ENCODE measurements around the gene ZC3H12C.

ZC3H12C gene

DNA sequence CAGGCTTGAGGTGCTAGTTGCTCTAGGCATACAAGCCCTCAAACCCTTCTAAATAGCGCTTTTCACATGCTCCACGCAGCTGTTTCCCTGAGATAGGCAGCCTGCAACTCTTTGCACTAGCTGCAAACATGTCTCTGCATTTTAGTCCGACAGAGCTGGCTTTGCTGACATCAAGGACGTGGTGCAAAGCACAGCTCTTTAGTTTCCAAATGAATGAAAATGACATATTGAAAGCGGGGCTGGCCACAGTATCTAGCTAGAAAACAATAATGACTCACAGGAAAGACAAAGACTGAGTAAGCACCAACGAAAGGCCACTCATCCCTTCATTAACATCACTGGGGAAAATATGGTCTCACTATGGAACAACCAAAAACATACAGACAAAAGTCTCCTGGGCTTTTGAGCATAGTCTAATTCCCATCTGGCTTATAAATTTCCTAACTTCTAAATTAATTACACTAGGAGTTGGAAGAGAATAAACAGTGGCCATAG is 15.3 kb upstream of the ZC3H12C start:
- no peak for DNase-seq

DNA sequence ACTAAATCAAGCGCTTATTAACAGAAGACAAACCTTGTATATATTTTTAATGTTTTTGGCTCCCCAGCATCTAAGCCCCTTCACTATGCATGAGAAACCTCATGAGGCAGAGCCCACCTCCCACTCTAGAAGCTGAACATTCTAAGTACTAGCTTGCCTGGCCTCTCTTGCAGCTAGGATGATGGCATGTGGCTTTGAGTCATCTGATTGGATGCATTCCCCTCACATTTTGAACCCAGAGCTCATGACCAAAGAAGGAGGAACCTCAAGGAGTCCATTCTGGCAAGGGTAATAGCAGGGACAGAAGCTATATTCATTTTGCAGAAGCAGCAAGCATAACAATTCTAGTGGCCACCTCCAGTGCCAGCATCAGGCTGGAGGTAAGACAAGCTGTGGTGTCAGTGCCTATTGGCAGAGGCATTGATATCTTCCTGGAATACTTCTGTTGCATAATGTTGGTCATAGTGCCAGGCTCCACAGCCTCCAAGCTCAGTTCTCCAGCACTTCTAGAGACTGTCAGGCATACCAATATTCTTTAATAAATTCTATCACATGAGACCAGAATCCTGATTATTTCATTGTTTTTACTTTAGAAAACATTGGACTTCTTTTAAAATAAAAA is 14.2 kb upstream of the ZC3H12C start:
- no peak for DNase-seq

DNA sequence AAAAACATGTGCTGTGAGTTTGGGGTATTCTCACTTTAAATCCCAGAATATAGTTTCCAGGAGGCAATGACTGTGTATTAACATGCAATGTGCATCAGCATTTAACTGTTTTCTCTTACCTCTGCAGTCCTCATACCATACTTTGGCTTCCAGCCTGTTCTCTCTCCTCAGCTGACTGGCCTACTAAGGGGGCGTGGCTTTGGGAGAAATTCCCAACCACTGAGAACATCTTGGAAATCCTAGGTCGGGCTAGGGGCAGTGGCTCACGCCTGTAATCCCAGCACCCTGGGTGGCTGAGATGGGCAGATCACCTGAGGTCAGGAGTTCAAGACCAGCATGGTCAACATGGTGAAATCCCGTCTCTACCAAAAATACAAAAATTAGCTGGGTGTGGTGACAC is 13.5 kb upstream of the ZC3H12C start:
- DNase-seq: no peak

DNA sequence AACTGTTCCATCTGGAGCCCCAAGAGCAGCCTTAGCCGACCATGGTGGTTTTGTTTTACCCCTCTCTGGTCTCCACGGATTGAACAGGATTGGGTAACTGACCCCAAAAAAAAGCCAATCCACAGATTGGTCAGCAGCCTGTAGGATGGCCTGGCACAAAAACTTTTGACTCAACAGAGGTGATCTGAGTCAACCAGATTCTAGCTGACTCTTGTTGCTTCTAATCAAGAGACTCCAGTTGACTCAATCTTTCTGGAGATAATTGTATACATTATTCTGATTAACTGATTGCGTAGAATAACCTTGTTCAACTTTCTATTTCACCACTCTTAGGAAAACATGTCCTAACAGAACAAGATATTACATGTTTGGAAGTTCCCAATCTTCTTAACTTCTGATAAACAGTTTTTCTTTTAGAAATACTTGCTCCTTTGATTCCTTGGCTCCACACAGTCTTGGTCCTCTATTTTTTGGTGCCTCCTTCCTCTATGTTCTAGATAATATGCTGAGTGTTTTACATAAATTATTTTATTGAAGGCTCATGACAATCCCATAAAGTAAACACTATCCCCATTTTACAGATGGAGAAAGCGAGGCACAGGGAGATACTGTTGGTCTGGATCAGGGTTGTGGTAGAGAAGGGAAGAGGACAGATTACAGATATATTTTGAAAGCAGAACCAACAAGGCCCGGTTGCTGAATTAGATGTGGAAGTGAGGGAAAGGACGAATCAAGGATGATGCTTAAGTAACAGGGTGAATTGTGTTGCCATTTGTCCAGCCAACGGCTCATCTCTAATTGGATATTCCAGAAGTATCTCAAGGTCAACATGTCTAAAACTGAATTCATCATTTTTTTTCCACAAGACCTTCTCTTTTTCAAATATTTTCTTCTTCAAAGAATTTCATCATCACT is 11.5 kb upstream of the ZC3H12C start:
- no peak for DNase-seq

DNA sequence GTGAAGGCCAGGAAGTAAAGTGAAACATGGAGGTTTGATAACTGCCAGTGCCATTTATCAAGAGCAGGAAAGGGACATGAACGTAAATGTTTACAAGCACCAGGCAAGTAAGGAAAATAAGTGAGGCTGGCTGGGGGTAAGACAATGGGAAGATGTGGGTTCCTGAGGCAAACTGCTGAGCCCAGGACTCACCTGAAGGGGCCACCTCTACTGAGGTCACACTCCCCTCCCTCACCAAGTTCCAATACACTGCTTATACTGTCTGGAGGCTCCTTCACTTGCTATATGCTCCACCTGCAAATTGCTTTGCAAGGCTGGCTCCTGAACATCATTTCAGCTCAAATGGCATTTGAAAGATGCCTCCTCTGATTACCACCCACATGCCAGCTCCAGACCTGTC is 10.3 kb upstream of the ZC3H12C start:
- DNase-seq: no peak

DNA sequence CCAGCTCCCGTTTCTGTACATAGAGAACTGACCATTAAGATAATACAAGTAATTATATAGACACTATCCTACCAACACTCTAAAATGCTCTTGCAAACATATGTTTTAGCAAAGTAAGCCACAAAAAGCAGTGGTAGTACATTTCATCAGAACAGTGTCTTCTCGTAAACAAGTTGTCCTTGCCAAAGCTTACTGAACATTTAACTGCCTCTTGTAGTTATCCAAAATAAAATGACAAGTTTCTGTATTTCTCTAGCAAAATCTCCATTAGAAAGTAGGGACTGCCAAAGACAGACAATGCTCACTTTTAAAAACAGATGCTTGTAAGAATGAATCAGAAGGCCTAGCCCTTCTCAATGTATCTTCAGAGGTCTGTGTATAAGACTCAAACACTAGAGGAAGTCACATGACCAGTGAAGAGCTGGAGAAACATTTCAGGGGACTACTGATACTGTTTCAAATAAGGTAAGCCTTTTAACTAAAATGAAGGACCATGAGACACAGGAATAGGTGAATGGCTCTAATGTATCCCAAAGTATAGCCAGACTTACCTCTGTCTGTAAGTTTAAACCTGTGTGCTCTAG is 7.8 kb upstream of the ZC3H12C start:
- DNase-seq: no peak

DNA sequence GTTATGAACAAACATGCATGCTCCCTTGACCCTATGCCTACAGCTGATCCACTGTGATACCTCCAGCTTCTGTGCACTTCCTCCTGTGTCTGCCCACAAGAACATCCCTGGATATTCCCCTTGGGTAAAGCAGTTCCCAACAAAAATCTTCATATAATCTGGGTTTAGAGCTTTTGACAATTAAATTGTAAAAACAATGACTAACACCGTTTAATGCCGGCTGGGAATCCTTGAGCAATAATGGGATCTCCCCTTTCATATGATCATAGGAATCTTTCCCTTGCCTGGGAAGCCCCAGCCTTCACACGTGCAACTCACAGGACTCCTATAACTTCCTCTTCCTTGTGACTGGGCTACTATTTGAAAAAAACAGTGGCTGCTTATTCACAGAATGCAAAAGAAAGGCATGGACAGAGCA is 6.3 kb upstream of the ZC3H12C start:
- no peak for DNase-seq

DNA sequence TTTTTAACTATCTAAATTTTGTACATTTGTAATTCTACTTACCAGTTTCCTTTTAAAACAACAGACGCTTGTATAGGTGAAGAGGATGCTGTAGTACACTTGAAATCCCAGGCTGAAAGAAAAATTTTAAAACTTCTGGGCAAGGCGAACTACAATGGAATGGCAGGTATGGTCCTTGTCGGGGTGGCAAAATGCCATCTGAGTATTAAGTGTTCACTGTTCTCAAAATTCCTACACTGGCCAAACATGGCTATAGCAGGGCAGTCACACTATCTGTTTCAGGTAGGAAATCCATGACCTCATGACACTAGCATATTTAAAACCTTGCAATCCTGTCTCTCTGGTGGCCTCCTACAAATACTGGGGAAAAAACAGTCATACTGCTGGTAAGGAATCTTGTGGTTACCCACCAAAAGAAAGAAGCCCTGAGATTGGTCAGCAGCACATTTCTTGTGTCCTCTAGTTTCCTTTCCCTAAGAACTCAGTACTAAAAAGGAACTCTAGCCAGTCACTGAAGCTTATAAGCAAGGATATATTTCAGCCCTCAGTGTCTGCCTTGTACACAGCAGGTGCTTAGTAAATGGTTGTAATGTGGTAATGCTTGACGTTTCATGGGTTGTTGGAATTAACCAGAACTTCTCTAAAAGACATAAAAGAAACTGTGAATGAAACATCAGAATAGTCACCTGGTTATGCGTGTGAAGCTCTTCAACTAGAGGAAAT is 5.2 kb upstream of the ZC3H12C start:
- DNase-seq: no peak

DNA sequence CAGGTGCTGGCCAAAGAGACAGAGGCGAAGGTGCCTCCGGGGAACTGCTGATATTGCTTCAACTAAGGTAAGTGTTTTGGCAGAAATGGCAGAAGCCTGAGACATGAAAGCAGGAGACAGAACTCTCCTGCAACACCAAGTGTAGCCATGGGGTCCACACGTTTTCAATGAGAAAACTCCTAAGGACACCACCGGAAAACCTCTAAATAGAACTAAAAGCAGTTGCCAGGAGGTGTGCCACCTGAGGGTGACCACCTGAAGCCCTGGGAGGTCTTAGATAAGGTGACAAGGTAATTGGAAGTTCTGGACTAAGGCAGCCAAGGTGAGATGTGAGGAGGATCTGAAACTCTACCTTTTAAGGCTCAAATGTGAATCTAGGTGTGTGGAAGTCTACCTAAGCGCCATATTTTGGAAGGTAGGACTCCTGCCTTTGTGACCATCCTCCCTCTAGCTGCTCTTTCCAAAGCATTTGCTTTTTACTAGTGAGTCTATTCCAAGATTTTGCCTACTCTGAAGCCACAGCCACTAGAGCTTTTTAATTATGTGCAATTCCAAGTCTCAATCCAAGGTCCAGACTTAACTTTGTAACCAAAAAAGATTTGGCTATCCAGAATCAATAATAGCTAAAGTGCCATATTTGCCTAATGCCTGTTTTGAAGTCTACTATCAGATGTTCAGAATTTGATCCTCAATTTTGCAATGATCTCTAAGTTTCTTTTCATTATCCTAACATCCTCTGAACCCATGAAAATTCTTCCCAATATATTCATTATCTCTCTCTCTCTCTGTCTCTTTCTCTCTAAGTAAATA is 4.5 kb upstream of the ZC3H12C start:
- no peak for DNase-seq

DNA sequence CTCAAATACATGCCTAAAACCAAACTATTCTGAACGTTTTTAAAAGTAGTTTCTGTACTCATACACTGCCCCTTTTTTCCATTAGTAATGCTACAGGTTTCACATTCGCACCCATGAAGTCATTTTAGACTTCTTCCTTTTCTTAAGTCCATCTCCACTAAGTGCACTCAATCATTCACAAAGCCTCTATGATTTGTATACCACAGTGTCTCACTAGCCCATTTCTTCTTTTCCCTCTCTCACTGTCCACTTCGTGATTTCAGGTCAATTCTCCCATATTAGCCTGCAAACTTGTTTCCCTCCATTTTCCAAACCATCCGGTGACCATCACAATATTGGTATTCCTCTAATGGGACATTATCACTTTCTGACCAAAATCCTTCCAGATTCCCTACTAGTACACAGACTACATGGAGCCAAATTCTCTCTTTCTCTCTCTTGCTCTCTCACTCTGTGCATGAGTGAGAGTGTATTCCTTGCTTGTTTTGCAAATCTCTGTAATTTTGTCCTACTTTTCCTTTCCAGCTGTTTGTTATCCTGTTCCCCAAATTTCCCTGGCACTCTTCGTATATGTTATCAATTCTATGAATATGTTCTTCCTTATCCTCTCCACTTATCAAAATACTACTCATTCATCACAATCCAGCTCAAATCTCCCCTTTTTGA is 3.4 kb upstream of the ZC3H12C start:
- DNase-seq: no peak

DNA sequence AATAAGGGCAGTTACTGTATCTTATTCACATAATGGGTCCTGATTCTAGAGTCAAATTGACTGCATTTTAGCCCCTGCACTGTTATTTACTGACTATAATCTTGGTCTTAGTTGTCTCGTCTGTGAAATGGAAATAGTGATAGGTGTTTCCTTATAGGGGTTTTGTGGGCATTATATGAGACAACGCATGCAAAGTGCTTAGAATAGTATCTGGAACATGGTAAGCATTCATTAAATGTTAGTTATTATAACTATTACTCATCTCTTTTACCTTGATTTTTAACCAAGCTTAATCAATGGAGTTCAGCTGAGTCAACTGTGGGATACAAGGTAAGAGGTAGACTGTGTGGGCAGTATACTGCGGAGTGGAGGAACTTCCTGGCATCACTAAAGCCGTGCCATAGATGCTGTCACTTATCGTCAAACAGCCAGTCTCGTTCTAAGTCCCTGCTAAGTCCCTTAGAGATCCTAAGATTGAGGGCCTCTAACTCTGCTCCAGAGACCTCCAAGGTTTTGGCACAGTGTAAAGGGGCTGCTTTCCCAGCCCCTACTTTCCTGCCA is 2.6 kb upstream of the ZC3H12C start:
- DNase-seq: no peak

DNA sequence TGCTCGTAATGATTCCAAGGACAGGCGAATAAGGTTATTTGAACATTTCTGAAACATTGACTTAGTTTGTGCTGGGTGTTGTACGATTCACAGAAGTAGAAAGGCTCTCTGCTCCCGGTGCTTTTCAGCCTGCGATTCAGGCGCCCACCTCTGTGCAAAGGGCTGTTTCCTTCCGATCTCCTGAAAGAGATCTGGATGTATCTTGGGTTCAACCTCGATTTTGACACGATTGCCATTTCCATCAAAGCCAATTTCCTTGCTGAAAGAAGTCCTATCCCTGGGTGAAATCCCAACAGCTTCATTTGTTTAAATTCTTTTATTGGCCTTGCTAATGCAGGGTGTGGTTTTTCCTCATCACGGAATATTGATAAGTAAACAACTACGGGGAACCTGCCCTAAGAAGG is 1.1 kb upstream of the ZC3H12C start:
- peak in 1 of 2 experiments; percentile 23 for DNase-seq

DNA sequence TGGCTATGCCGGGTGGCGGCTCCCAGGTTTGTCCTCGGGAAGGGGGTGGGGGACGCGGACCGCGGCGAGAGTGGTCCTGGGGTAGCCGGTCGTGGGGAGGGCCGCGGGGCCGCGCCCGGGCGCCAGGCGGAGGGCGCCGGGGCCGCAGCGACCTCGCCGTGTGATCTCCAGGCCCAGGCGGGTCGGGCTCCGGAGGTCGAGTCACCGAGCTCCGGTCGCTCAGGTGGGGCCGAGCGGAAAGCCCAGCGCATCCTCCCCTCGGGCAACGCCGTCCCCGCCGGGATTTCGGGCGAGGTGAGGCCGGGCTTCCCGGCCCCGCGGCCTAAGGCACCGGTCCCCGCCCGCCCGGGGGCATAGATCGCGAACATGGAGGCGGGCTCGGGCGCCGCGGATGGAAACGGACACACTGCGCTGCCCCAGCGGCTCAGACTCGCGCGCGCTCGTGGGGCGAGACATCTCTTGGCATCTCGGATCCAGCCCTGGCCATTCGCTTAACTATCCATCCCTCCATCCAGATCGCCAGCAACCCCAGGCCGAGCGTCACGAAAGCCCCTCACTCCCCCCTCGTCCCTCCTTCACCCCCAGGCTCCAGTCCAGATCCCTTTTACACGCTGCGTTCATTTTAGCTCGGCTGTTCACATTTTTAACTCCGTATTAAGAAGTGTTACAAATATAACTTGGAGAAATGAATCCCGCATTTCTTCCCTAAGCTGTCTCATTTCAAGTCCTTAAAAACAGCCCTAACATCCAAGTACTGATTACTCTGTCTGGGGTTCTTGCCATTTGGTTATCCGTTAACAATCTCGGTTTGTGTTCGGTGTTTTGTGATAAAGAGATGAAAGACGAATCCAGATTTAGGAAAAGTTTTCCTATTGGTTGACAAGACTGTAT is 460 bp downstream of the ZC3H12C start:
- peak; percentile 34 to 39 for DNase-seq

DNA sequence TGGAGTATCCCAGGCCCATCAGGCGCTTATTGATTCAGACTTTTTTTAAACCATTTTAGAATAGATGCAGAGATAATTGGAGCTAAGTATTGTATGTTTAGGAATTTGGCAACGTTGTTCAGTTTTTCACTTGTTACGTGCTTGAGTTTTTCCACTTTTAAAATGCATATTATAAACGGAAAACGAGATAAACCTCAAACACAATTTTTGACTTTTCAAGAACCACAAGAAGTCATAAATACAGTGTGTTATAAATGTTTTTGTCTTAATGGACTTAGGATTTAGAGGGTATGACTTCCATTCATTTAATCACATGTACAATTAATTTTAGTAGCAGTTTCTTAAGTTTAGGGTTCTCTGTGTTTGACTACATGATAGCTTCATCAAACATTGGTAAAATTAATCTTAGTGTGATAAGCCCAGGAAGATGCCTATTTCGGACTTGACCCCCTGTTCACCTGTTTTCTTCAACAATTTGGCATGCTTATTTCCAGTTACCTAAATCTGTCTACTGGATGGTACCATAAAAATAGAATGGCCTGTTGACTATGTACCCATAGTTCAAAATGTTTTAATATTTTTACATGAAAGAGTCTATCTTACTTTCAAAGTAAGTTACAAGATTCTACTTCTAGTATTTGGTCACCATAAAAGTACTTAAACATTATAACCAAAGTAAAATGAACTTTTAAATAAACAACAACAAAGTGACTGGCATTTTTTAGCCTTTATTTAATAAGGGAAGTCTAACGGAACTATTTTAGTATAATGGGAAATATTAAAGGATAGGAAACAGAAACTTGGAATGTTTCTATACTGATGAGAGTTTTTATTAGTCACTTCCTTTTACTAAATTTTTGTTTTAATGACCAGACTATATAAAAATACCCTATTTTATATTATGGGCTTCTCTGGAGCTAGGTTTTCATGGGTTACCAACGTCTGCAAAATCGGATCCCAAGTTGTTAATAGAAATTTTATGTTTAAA is 1.4 kb downstream of the ZC3H12C start:
- DNase-seq: no peak

DNA sequence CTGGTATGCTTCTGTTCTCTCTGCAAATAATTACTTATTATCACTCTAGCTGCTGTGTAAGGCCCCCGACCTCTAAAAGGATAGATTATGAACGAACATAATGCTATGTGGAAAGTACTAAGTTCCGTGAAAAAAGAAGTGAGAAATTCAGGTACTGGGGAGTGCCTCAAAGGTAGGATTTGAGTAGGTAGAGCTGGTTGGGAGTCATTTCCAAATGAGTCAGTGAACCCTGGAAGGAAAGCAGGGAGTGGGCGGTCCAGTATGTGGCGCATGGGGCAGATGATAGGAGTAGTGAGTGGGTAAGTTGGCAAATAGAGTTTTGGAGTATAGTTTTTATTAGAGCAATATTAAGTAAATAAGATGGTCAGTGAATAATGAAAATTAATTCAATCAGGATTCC is 2.4 kb downstream of the ZC3H12C start:
- DNase-seq: no peak

DNA sequence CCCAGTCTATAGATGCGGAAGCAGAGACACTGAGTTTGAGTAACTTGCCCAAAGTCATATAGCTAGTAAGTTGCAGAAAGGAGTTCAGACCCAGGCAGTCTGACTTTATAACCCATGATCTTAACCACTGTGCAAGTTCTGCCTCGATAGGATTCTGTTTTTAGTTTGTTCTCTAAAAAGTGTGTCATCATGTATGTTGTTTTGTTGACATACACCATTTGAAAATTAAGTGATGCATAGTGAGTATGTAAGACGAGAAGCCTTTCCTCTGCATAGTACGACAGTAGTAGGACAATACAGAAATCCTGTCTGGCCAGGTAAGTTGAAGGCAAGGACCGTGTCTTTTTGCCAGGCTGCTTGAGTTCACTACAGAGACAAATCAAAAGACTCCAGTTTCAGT is 3.3 kb downstream of the ZC3H12C start:
- no peak for DNase-seq

DNA sequence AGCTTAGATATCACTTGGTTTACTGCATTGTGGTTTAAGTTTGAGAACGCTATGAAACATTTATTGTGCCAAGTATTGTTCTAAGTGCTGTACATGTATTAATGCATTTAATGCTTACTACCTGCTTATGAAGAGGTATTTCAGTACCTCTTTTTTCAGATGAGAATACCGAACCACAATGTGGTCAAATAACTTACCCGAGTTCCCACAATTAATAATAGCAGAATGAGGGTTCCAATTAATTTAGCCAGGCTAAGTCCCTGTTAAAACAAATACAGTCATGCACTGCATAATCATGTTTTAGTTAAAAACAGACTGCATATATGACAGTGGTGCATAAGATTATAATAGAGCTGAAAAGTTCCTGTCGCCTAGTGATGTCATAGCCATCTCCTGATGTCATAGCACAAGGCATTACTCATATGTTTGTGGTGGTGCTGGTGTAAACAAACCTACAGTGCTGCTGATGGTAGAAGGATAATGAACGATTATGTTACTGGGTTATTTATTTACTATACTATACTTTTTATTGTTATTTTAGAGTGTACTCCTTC is 4.3 kb downstream of the ZC3H12C start:
- no peak for DNase-seq

DNA sequence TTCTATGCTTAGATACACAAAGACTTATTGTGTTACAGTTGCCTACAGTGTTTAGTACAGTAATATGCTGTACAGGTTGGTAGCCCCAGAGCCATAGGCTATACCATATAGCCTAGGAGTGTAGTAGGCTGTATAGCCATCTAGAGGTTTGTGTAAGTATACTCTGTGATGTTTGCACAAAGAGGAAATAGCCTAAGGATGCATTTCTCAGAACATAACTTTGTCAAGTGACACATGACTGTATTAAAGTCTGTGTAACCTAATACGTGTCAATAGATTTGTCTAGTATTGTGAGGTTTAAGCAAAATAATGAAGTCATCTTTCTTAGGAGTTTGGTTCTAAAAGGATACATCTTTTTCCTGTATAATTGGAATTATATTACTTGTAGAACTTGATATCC is 5.5 kb downstream of the ZC3H12C start:
- DNase-seq: no peak

All from SHP77 (cell line).